ENCODE results near the gene P2RY6. TPM values are rescaled to one million over a fixed set of nuclear protein-coding genes. Genes with fewer than 3 reads are reported as not detected.

Gene P2RY6
- total and polyA plus RNA-seq, 3 experiments from 2014 or later: 0.20 to 0.24 TPM; not detected in 1

- DNase-seq: no peak
- no peaks in the 10 kb centered on the region for H3K27me3 ChIP-seq (ENCODE audit: insufficient read depth, low read length, poor library complexity, severe bottlenecking)
These were observed 19.8 kb downstream of the P2RY6 start for GRCh38 chr11:73291781-73292524.

GRCh38 chr11:73292525-73292894, 20.4 kb downstream of the P2RY6 start:
- no peak overlapping the region for H3K27ac ChIP-seq (ENCODE audit: low read depth, low read length)
- no peaks in the 10 kb centered on the region for H3K9me3 ChIP-seq (ENCODE audit: low read length)
- H3K36me3 ChIP-seq (ENCODE audit: insufficient read depth, low read length): no peaks in the 10 kb centered on the region
- Mint-ChIP-seq H3K27me3 (peaks cover 2 to 3% of the 10 kb centered on the region in 2 donors), H3K36me3 (no peaks in the 10 kb centered on the region), H3K27ac (peak overlapping the region in 1 of 8 donors; percentile 21), H3K9me3 (no peaks in the 10 kb centered on the region), H3K4me1 (peaks cover 0 to 11% (median 6%) of the 10 kb centered on the region in 3 donors), H3K4me3 (no peak overlapping the region)
- H3K4me1 ChIP-seq (ENCODE audit: insufficient read depth, low read length): no peaks in the 10 kb centered on the region
- CTCF ChIA-PET: no interaction called here
- POLR2A ChIA-PET: interaction anchor here (0.6 kb wide), 1 partner anchor 1303 kb away, joined by 10 read pairs; no protein-coding TSS in a partner anchor
- no peak overlapping the region for H3K4me3 ChIP-seq (ENCODE audit: low read length)
- no peak for DNase-seq
- H3K27me3 ChIP-seq (ENCODE audit: insufficient read depth, low read length, poor library complexity, severe bottlenecking): no peaks in the 10 kb centered on the region

More at GRCh38 chr11:73291781-73292524, 19.8 kb downstream of the P2RY6 start:
- Mint-ChIP-seq H3K36me3 (no peaks in the 10 kb centered on the region), H3K27ac (peak overlapping the region in 1 of 8 donors; percentile 21), H3K27me3 (peaks cover 0 to 2% of the 10 kb centered on the region in 2 donors), H3K4me1 (peaks cover 0 to 11% (median 6%) of the 10 kb centered on the region in 3 donors), H3K4me3 (no peak overlapping the region), H3K9me3 (no peaks in the 10 kb centered on the region)
- ChIA-PET POLR2A (interaction anchor here (0.6 kb wide), 1 partner anchor 1303 kb away, joined by 10 read pairs; no protein-coding TSS in a partner anchor), CTCF (no interaction called here)
- Histone ChIP-seq H3K27ac (ENCODE audit: low read depth, low read length) (no peak overlapping the region), H3K4me3 (ENCODE audit: low read length) (no peak overlapping the region), H3K9me3 (ENCODE audit: low read length) (no peaks in the 10 kb centered on the region), H3K4me1 (ENCODE audit: insufficient read depth, low read length) (no peaks in the 10 kb centered on the region), H3K36me3 (ENCODE audit: insufficient read depth, low read length) (no peaks in the 10 kb centered on the region)

- Mint-ChIP-seq H3K4me3 (no peak overlapping the region), H3K36me3 (no peaks in the 10 kb centered on the region), H3K27ac (no peak overlapping the region), H3K4me1 (peaks cover 0 to 11% (median 6%) of the 10 kb centered on the region in 3 donors), H3K27me3 (peaks cover 2 to 13% of the 10 kb centered on the region in 2 donors), H3K9me3 (no peaks in the 10 kb centered on the region)
- POLR2A ChIA-PET: no interaction called here
- no peak overlapping the region for H3K4me3 ChIP-seq (ENCODE audit: low read length)
- no peaks in the 10 kb centered on the region for H3K9me3 ChIP-seq (ENCODE audit: low read length)
- H3K27me3 ChIP-seq (ENCODE audit: insufficient read depth, low read length, poor library complexity, severe bottlenecking): no peaks in the 10 kb centered on the region
- no peak overlapping the region for H3K27ac ChIP-seq (ENCODE audit: low read depth, low read length)
- H3K4me1 ChIP-seq (ENCODE audit: insufficient read depth, low read length): no peaks in the 10 kb centered on the region
- H3K36me3 ChIP-seq (ENCODE audit: insufficient read depth, low read length): no peaks in the 10 kb centered on the region
- CTCF ChIA-PET: no interaction called here
- no peak for DNase-seq
These were observed 21.3 kb downstream of the P2RY6 start for GRCh38 chr11:73293356-73293936.

GRCh38 chr11:73294604-73295003, 22.5 kb downstream of the P2RY6 start:
- H3K4me3 Mint-ChIP-seq: no peak overlapping the region
- peaks cover 2 to 19% of the 10 kb centered on the region in 2 donors for H3K27me3 Mint-ChIP-seq
- no peaks in the 10 kb centered on the region for H3K9me3 ChIP-seq (ENCODE audit: low read length)
- no peaks in the 10 kb centered on the region for H3K27me3 ChIP-seq (ENCODE audit: insufficient read depth, low read length, poor library complexity, severe bottlenecking)
- no peaks in the 10 kb centered on the region for H3K4me1 ChIP-seq (ENCODE audit: insufficient read depth, low read length)
- peak overlapping the region in 1 of 8 donors; percentile 12 for H3K27ac Mint-ChIP-seq
- POLR2A ChIA-PET: no interaction called here
- H3K27ac ChIP-seq (ENCODE audit: low read depth, low read length): no peak overlapping the region
- DNase-seq: no peak
- H3K36me3 ChIP-seq (ENCODE audit: insufficient read depth, low read length): no peaks in the 10 kb centered on the region
- no peaks in the 10 kb centered on the region for H3K9me3 Mint-ChIP-seq
- no peaks in the 10 kb centered on the region for H3K36me3 Mint-ChIP-seq
- H3K4me3 ChIP-seq (ENCODE audit: low read length): no peak overlapping the region
- peaks cover 0 to 3% (median 0%) of the 10 kb centered on the region in 3 donors for H3K4me1 Mint-ChIP-seq
- CTCF ChIA-PET: interaction anchor here (1.2 to 1.5 kb wide), 3 partner anchors 13 to 95 kb away, joined by 5 to 7 read pairs (median 6); partner anchors contain the start of gene ARHGEF17

DNA sequence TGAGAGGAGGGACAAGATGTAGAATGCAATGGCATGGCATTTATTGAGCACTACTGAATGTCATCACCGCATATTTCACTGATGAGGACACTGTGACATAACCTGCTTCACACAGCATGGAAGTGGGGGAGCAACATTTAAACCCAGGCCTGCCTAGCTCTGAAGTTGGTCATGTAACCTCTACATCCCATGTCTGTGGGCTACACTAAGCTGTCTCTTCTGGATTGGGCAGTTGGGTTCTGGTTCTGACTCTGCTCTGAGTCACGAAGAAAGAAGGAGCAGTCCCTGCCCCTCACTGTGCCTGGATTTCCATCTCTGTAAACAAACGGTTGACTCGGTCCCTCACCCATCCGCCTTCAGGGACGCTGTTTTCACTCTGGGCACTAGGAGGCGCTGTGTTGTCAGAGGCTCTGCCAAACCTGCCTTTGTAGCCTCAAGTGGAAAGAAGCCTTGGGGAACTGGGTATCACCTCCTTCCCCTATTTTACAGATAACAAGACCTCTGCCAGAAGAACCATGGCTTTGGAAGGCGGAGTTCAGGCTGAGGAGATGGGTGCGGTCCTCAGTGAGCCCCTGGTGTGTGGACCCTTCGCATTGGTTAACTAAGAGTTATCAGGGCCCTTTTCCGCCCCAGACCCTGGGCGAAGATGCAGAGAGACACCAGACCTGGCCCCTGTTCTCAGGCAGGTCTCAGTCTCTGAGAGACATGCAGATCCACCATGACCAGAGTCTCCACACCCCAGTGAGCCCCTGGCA, 23.3 kb downstream of the P2RY6 start:
- Histone ChIP-seq H3K27ac (ENCODE audit: low read depth, low read length) (no peak overlapping the region), H3K4me3 (ENCODE audit: low read length) (no peak overlapping the region), H3K27me3 (ENCODE audit: insufficient read depth, low read length, poor library complexity, severe bottlenecking) (no peaks in the 10 kb centered on the region), H3K4me1 (ENCODE audit: insufficient read depth, low read length) (no peaks in the 10 kb centered on the region), H3K9me3 (ENCODE audit: low read length) (no peaks in the 10 kb centered on the region), H3K36me3 (ENCODE audit: insufficient read depth, low read length) (no peaks in the 10 kb centered on the region)
- CTCF ChIA-PET: interaction anchor here (0.8 to 1.5 kb wide), 4 partner anchors 12 to 94 kb away, joined by 3 to 7 read pairs (median 6); partner anchors contain the start of gene ARHGEF17
- H3K36me3 Mint-ChIP-seq: no peaks in the 10 kb centered on the region
- peak; percentile 43 to 77 (median 57) for DNase-seq
- H3K27ac Mint-ChIP-seq: no peak overlapping the region
- no peak overlapping the region for H3K4me3 Mint-ChIP-seq
- POLR2A ChIA-PET: no interaction called here
- H3K4me1 Mint-ChIP-seq: peaks cover 0 to 3% (median 0%) of the 10 kb centered on the region in 3 donors
- peaks cover 3 to 22% of the 10 kb centered on the region in 2 donors for H3K27me3 Mint-ChIP-seq
- no peaks in the 10 kb centered on the region for H3K9me3 Mint-ChIP-seq

DNA sequence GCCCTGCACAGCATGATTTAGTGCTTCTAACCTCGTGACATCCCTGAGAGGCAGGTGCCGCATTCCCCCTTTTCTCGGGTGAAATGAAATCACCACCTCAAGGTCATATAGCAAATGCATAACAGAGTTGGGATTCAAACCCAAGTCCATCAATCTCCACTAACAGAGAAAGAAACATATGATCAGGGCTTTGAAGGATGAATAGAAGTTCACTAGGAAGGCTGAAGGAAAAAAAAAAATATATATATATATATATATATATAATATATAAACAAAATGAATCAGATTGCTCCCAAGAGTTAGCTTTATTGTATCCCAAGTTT, 23.8 kb downstream of the P2RY6 start:
- H3K27ac Mint-ChIP-seq: no peak overlapping the region
- DNase-seq: no peak
- H3K4me3 Mint-ChIP-seq: no peak overlapping the region
- H3K9me3 Mint-ChIP-seq: no peaks in the 10 kb centered on the region
- Histone ChIP-seq H3K27ac (ENCODE audit: low read depth, low read length) (no peak overlapping the region), H3K4me3 (ENCODE audit: low read length) (no peak overlapping the region), H3K9me3 (ENCODE audit: low read length) (no peaks in the 10 kb centered on the region), H3K27me3 (ENCODE audit: insufficient read depth, low read length, poor library complexity, severe bottlenecking) (peaks cover 3% of the 10 kb centered on the region), H3K36me3 (ENCODE audit: insufficient read depth, low read length) (no peaks in the 10 kb centered on the region), H3K4me1 (ENCODE audit: insufficient read depth, low read length) (no peaks in the 10 kb centered on the region)
- no peaks in the 10 kb centered on the region for H3K36me3 Mint-ChIP-seq
- H3K27me3 Mint-ChIP-seq: peaks cover 6 to 25% of the 10 kb centered on the region in 2 donors
- H3K4me1 Mint-ChIP-seq: peaks cover 0 to 3% (median 0%) of the 10 kb centered on the region in 3 donors
- POLR2A ChIA-PET: no interaction called here
- CTCF ChIA-PET: no interaction called here

DNA sequence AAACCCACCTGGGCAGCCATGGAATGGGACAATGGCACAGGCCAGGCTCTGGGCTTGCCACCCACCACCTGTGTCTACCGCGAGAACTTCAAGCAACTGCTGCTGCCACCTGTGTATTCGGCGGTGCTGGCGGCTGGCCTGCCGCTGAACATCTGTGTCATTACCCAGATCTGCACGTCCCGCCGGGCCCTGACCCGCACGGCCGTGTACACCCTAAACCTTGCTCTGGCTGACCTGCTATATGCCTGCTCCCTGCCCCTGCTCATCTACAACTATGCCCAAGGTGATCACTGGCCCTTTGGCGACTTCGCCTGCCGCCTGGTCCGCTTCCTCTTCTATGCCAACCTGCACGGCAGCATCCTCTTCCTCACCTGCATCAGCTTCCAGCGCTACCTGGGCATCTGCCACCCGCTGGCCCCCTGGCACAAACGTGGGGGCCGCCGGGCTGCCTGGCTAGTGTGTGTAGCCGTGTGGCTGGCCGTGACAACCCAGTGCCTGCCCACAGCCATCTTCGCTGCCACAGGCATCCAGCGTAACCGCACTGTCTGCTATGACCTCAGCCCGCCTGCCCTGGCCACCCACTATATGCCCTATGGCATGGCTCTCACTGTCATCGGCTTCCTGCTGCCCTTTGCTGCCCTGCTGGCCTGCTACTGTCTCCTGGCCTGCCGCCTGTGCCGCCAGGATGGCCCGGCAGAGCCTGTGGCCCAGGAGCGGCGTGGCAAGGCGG, 24.5 kb downstream of the P2RY6 start:
- DNase-seq: no peak
- no peak overlapping the region for H3K27ac ChIP-seq (ENCODE audit: low read depth, low read length)
- ChIA-PET POLR2A (no interaction called here), CTCF (interaction anchor here (1.5 to 2.8 kb wide), 2 partner anchors 11 to 41 kb away, joined by 7 to 15 read pairs; partner anchors contain the start of gene ARHGEF17)
- no peak overlapping the region for H3K4me3 ChIP-seq (ENCODE audit: low read length)
- Mint-ChIP-seq H3K36me3 (no peaks in the 10 kb centered on the region), H3K9me3 (no peaks in the 10 kb centered on the region), H3K4me3 (no peak overlapping the region), H3K4me1 (peaks cover 0 to 3% (median 0%) of the 10 kb centered on the region in 3 donors), H3K27me3 (peaks cover 6 to 25% of the 10 kb centered on the region in 2 donors), H3K27ac (no peak overlapping the region)
- H3K9me3 ChIP-seq (ENCODE audit: low read length): no peaks in the 10 kb centered on the region
- H3K4me1 ChIP-seq (ENCODE audit: insufficient read depth, low read length): no peaks in the 10 kb centered on the region
- peaks cover 3% of the 10 kb centered on the region for H3K27me3 ChIP-seq (ENCODE audit: insufficient read depth, low read length, poor library complexity, severe bottlenecking)
- no peaks in the 10 kb centered on the region for H3K36me3 ChIP-seq (ENCODE audit: insufficient read depth, low read length)
